Measurements from ENCODE around the gene PRR14L.

DNA sequence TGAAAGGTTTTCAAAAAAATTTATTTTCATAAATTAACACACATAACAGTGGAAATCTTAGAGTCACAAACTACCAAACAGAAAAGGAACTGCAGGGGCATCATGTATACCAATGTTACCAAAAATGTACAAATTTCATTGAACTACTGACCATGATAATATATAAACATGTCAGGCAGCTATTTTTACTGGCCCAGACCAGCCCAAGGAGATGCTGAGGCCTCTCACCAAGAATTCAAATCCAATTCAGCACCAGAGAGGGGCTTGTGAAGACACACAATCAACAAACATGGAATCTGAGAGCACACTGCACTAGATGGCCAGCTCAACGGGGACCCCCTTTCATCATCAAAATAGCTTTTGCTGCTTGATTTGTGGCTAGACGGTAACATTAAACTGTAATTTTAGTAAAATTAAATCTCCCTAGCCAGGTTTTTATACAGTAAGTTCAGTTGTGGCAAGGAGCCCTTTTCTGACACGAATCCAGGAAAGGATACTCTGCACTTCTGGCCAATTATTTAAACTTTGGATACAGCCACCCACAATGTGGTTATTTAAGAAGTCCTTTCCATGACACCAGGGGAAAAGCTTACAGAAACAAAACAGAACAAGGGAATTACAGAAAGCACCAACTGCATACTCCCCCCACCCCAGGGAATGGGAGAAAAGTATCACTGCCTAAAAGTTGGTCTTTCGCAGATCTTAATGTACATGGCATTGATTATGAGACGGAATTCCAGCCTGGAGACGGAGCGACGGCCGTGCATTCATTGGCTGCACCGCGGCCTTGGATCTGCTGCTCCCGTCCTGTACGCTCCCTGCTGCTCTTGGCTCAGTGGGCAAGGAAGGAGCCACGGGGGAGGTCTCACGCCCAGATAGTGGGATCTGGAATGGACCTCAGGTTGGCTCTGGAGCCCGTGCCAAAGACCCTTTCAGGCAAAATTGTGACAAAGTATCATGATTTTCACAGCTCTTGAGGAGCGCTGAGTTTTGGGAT lies 68.3 kb downstream of the PRR14L start:
- TF ChIP-seq CTCF (IDR thresholded peaks at IDR 0.05) (no peak), POLR2A (IDR thresholded peaks at IDR 0.05) (no peak), POLR2AphosphoS5 (IDR thresholded peaks at IDR 0.05) (no peak)

Data from transverse colon (tissue), 4 donors.